K562 (cell line): ENCODE measurements around the gene SDF4. TPM values are rescaled to one million over a fixed set of nuclear protein-coding genes. Genes with fewer than 3 reads are reported as not detected.

Experiments
- ATAC-seq: fragments of 200-7000 bp; cut with Tn5 transposase; 3 replicates; pipeline ENCODE4 v1.9.1; 2020; ENCODE audit warnings: moderate library complexity
- BruUV-seq: library from RNA; stranded (reverse); fragments of 400-500 nt; replicated peaks from 2 replicates; lab custom pipeline; 2021; lab: Mats Ljungman, UMichigan
- CTCF ChIA-PET: fragments of 300-600 bp; formaldehyde crosslinking; extraction: SDS; loops from one replicate; lab custom pipeline; 2021; ENCODE audit warnings: low intra/inter-chr PET ratio; lab: Yijun Ruan, JAX
- POLR2A ChIA-PET: fragments of 300-600, 350-650 bp; sonication (Branson Sonifier 250); formaldehyde crosslinking; extraction: SDS; loops from one replicate; lab custom pipeline; 2021; ENCODE audit warnings: antibody characterized with exemption, inconsistent platforms; lab: Yijun Ruan, JAX
- DNase-seq, 4 experiments: peaks; one replicate each; pipeline versions ENCODE4 v3.0.0 to v3.0.0-alpha.2; 2011 to 2018; ENCODE audit warnings: low spot score in 3 of 4, mixed read lengths in 3 of 4; ENCODE audit errors: extremely low read depth in 1 of 4
- FAIRE-seq: peaks from 2 replicates; lab custom pipeline; 2011; peaks lifted over from hg19 to GRCh38; lab: Jason Lieb, UNC
- H2AFZ ChIP-seq: 2 replicates; pipeline ENCODE4 v1.6.0; 2011; ENCODE audit warnings: low read depth, low read length, control low read depth, inconsistent platforms
- H3K27ac ChIP-seq: fragments of 200-600 bp; 3 replicates; pipeline ENCODE4 v1.8.0; 2011; ENCODE audit warnings: low read depth, mild to moderate bottlenecking, control low read depth, inconsistent platforms, low read length, moderate library complexity, mixed read lengths; ENCODE audit errors: extremely low read depth
- H3K27me3 ChIP-seq, 2 experiments: fragments of 300-600 bp in 1 of 2; 2 replicates in 1 of 2; 3 replicates in 1 of 2; pipeline versions ENCODE4 v1.6.0 to v1.8.0; 2011; ENCODE audit warnings: inconsistent platforms in 2 of 2, low read length in 2 of 2, mild to moderate bottlenecking in 1 of 2, mixed read lengths in 1 of 2, moderate library complexity in 1 of 2; ENCODE audit not compliant: control insufficient read depth in 2 of 2, insufficient read depth in 2 of 2
- H3K36me3 ChIP-seq: fragments of 300-600 bp; 3 replicates; pipeline ENCODE4 v1.8.0; 2011; ENCODE audit warnings: mild to moderate bottlenecking, low read length, inconsistent platforms; ENCODE audit not compliant: control insufficient read depth, insufficient read depth
- H3K4me1 ChIP-seq, 2 experiments: fragments of 200-600 bp in 1 of 2; replicated peaks in 1 of 2; 2 replicates in 1 of 2; 3 replicates in 1 of 2; pipeline versions ENCODE4 v1.5.1 to v1.8.0; 2011; ENCODE audit warnings: inconsistent platforms in 2 of 2, low read length in 2 of 2, mild to moderate bottlenecking in 1 of 2, mixed read lengths in 1 of 2, moderate library complexity in 1 of 2; ENCODE audit not compliant: control insufficient read depth in 2 of 2, insufficient read depth in 2 of 2
- H3K4me2 ChIP-seq: 2 replicates; pipeline ENCODE4 v1.6.1; 2011; ENCODE audit warnings: low read length, control low read depth, inconsistent platforms, mixed read lengths; ENCODE audit not compliant: insufficient read depth
- H3K4me3 ChIP-seq: fragments of 200-600 bp; sonication (generic), shearing (Covaris generic); 2 replicates; pipeline ENCODE4 v1.5.1; 2016; ENCODE audit warnings: control low read depth, inconsistent platforms
- H3K79me2 ChIP-seq: fragments of 200-600 bp; 3 replicates; pipeline ENCODE4 v1.8.0; 2011; ENCODE audit warnings: low read length, inconsistent platforms; ENCODE audit not compliant: control insufficient read depth, insufficient read depth
- H3K9ac ChIP-seq, 2 experiments: 2 replicates each; pipeline versions ENCODE4 v1.6.0 to v1.6.1; 2011; ENCODE audit warnings: low read depth in 2 of 2, low read length in 2 of 2, control low read depth in 1 of 2, inconsistent platforms in 1 of 2, mild to moderate bottlenecking in 1 of 2, mixed read lengths in 1 of 2; ENCODE audit not compliant: insufficient read depth in 1 of 2
- H3K9me1 ChIP-seq: one replicate; pipeline ENCODE4 v1.6.0; 2011; ENCODE audit warnings: inconsistent platforms, mild to moderate bottlenecking, low read length, moderate library complexity; ENCODE audit not compliant: control insufficient read depth, insufficient read depth
- H3K9me3 ChIP-seq: replicated peaks from 2 replicates; pipeline ENCODE4 v1.5.1; 2011; ENCODE audit warnings: low read depth, low read length, inconsistent platforms; ENCODE audit not compliant: control insufficient read depth, insufficient read depth
- H4K20me1 ChIP-seq: replicated peaks from 2 replicates; pipeline ENCODE4 v1.6.1; 2011; ENCODE audit warnings: low read length, inconsistent platforms, mixed read lengths; ENCODE audit not compliant: control insufficient read depth, insufficient read depth
- E2F6 ChIP-seq, 2 experiments: IDR thresholded peaks; 2 replicates each; pipeline ENCODE4 v1.6.1; 2011; ENCODE audit warnings: borderline replicate concordance in 1 of 2, control low read depth in 1 of 2, low read depth in 1 of 2, low read length in 1 of 2, mild to moderate bottlenecking in 1 of 2, mixed read lengths in 1 of 2, moderate library complexity in 1 of 2; ENCODE audit not compliant: insufficient read depth in 1 of 2, insufficient read length in 1 of 2, poor library complexity in 1 of 2, severe bottlenecking in 1 of 2; ENCODE audit errors: extremely low read depth in 1 of 2
- MYNN ChIP-seq, 2 experiments: sonication (generic); formaldehyde crosslinking in 1 of 2; IDR thresholded peaks; 2 replicates each; pipeline versions ENCODE4 v1.5.0 to v1.6.1; 2016 to 2020; ENCODE audit warnings: antibody characterized with exemption in 1 of 2, missing genetic modification reagents in 1 of 2
- ZFP30 ChIP-seq: fragments of 250-450 bp; sonication (Bioruptor Pico); IDR thresholded peaks from 2 replicates; pipeline ENCODE4 v1.8.0; 2022; ENCODE audit warnings: moderate library complexity, mild to moderate bottlenecking, inconsistent platforms, borderline replicate concordance
- ZNF263 ChIP-seq: sonication (generic); formaldehyde crosslinking; IDR thresholded peaks from 2 replicates; pipeline ENCODE4 v1.8.0; 2022; ENCODE audit warnings: mild to moderate bottlenecking, missing genetic modification reagents, borderline replicate concordance
- WGBS: fragments of 100-300 bp; shearing (Covaris generic); methylation state at CpG from one replicate; pipeline ENCODE4 v1.1.6; 2016; ENCODE audit warnings: low coverage, mixed read lengths; ENCODE audit not compliant: insufficient coverage; ENCODE audit errors: missing lambda C conversion rate; 5-methylcytosine and 5-hydroxymethylcytosine counted together
- in situ Hi-C: fragments of 300-500 bp; cut with MboI; formaldehyde crosslinking; loops from 4 replicates; pipeline ENCODE4 v1.15.0; 2018; ENCODE audit warnings: inconsistent platforms, mixed read lengths
- intact Hi-C: fragments of 100-400 bp; cut with micrococcal nuclease; formaldehyde crosslinking; loops from 2 replicates; pipeline ENCODE4 v1.14.2; 2022
- polyA plus RNA-seq, 8 experiments: library from polyadenylated mRNA; depleted of rRNA in 4 of 8; stranded (reverse) in 5 of 8; unstranded in 3 of 8; fragments of >200 nt; fragmentation: Nextera tagmentation in 2 of 8; fragmentation: Illumina TruSeq in 1 of 8; extraction: Ambion mirVana in 2 of 8; extraction: Trizol in 1 of 8; gene quantifications; 2 replicates each; pipeline versions ENCODE4 v1.2.1 to v1.2.3, GENCODE V29; 2011 to 2014; ENCODE audit warnings: inconsistent platforms in 1 of 8, missing spikeins in 1 of 8
- total RNA-seq, 7 experiments: library from RNA; depleted of rRNA in 6 of 7; stranded (reverse); fragments of >200 nt in 6 of 7; fragmentation: Illumina TruSeq in 2 of 7; extraction: Trizol in 2 of 7; gene quantifications; 2 replicates each; pipeline versions ENCODE4 v1.2.1 to v1.2.3, GENCODE V29; 2011 to 2021; ENCODE audit warnings: low replicate concordance in 1 of 7

SDF4 gene
- total and polyA plus RNA-seq, 9 of the 15 experiments (the other 6 are each of a cell fraction or from before 2014, with no cell fraction given), result 0.35 to 160 (median 65.2) TPM

- TF ChIP-seq ZFP30 (CRISPR knock-in tag), result no peak
Measured at GRCh38 chr1:1175221-1176062, 56.4 kb downstream of the SDF4 start (continued).

GRCh38 chr1:1173793-1174415 is 57.9 kb downstream of the SDF4 start, which contains the start of gene TTLL10:
TTLL10 (plus strand) TSS chr1:1173880; CDS start chr1:1179216, 5,336 bp downstream.
- CTCF ChIA-PET, result no interaction called here
- in situ Hi-C loops, result no loop called here
- no peak within 1 kb of the TSS for H2AFZ ChIP-seq
- H3K36me3 ChIP-seq, result no peaks in the 10 kb centered on the region
- 43% methylated on average over 24 of the region's 35 CpGs for WGBS
- H3K9me3 ChIP-seq, result 0 out of 2 replicates have a peak, but pooled peaks cover 1% of the 10 kb centered on the region
- POLR2A ChIA-PET, result interaction anchor here (1.1 kb wide), 1 partner anchor 22 kb away, joined by 3 read pairs; no protein-coding TSS in a partner anchor
- FAIRE-seq, result peak; percentile 15
- H3K4me3 ChIP-seq, result no peak within 1 kb of the TSS
- peak in 1 of 4 experiments; percentile 22 for DNase-seq
- no peak within 1 kb of the TSS for H3K27ac ChIP-seq
- no peaks in the 10 kb centered on the region for H3K9me1 ChIP-seq
- no TSS peak for BruUV-seq
- no peaks in the 10 kb centered on the region for H3K79me2 ChIP-seq
- peaks cover 0 to 66% of the 10 kb centered on the region in 2 experiments; a peak in 2 of 5 replicates for H3K4me1 ChIP-seq
- TF ChIP-seq ZNF263 (CRISPR knock-in tag) (no peak), MYNN (IDR thresholded peaks at IDR 0.05) (peak; percentile 87; the same call in 1 of the 2 replicates), MYNN (CRISPR knock-in tag; IDR thresholded peaks at IDR 0.05) (no peak), E2F6 (IDR thresholded peaks at IDR 0.05; ENCODE audit: borderline replicate concordance in 1 of 2, extremely low read depth in 1 of 2, insufficient read depth in 1 of 2, insufficient read length in 1 of 2, low read depth in 1 of 2, low read length in 1 of 2, poor library complexity in 1 of 2, severe bottlenecking in 1 of 2) (peak; percentile 25 to 28)
- TF ChIP-seq, all 486 proteins: peak for 2
- Histone ChIP-seq H4K20me1 (peaks cover 6% of the 10 kb centered on the region; the same call in 1 of the 2 replicates), H3K9ac (0 out of 4 replicates have a peak within 1 kb of the TSS, but pooled peaks of 1 of the 2 experiments have one; percentile 29), H3K27me3 (peaks cover 55 to 87% of the 10 kb centered on the region in 2 experiments), H3K4me2 (no peak within 1 kb of the TSS)
- no peak for ATAC-seq
- intact Hi-C loops, result no loop called here
